Stimulated activated naive CD8-positive, alpha-beta T cell treated with anti-CD3 and anti-CD28 coated beads, Interleukin-15, Interleukin-2, amounts not matched to agents 100 ng/mL and 50 ng/mL, for 24 hours (primary cell): ENCODE measurements around the gene USP47.
A peak's percentile ranks its signal among the peaks of the same experiment; 100 is the strongest.

ENCODE experiments used
- H3K27ac Mint-ChIP-seq: one replicate; pipeline ENCODE4 v1.8.0; 2021; ENCODE audit warnings: mild to moderate bottlenecking, mixed read lengths
- H3K27me3 Mint-ChIP-seq: one replicate; pipeline ENCODE4 v1.8.0; 2021; ENCODE audit warnings: mixed read lengths
- H3K36me3 Mint-ChIP-seq: one replicate; pipeline ENCODE4 v1.8.0; 2021; ENCODE audit warnings: low read depth, mixed read lengths
- H3K4me1 Mint-ChIP-seq: one replicate; pipeline ENCODE4 v1.8.0; 2021; ENCODE audit warnings: low read depth, mixed read lengths
- H3K4me3 Mint-ChIP-seq: one replicate; pipeline ENCODE4 v1.8.0; 2021; ENCODE audit warnings: mild to moderate bottlenecking, mixed read lengths
- H3K9me3 Mint-ChIP-seq: one replicate; pipeline ENCODE4 v1.8.0; 2021; ENCODE audit warnings: mixed read lengths

Gene USP47

GRCh38 chr11:11952036-11952435, 110.3 kb downstream of the USP47 start:
- Mint-ChIP-seq H3K4me3 (no peak overlapping the region), H3K27ac (peak overlapping the region; percentile 15), H3K27me3 (no peaks in the 10 kb centered on the region), H3K9me3 (no peaks in the 10 kb centered on the region), H3K36me3 (peaks cover 79% of the 10 kb centered on the region), H3K4me1 (no peaks in the 10 kb centered on the region)

- Mint-ChIP-seq H3K27ac (no peak overlapping the region), H3K27me3 (no peaks in the 10 kb centered on the region), H3K36me3 (peaks cover 58% of the 10 kb centered on the region), H3K9me3 (no peaks in the 10 kb centered on the region), H3K4me1 (peaks cover 22% of the 10 kb centered on the region), H3K4me3 (no peak overlapping the region)
These were observed 114.2 kb downstream of the USP47 start for GRCh38 chr11:11956006-11956405.

- H3K36me3 Mint-ChIP-seq: peaks cover 32% of the 10 kb centered on the region
- H3K9me3 Mint-ChIP-seq: no peaks in the 10 kb centered on the region
- no peak overlapping the region for H3K4me3 Mint-ChIP-seq
- H3K27me3 Mint-ChIP-seq: no peaks in the 10 kb centered on the region
- no peak overlapping the region for H3K27ac Mint-ChIP-seq
- peaks cover 25% of the 10 kb centered on the region for H3K4me1 Mint-ChIP-seq
These were observed 116.8 kb downstream of the USP47 start for GRCh38 chr11:11958403-11959231.

DNA sequence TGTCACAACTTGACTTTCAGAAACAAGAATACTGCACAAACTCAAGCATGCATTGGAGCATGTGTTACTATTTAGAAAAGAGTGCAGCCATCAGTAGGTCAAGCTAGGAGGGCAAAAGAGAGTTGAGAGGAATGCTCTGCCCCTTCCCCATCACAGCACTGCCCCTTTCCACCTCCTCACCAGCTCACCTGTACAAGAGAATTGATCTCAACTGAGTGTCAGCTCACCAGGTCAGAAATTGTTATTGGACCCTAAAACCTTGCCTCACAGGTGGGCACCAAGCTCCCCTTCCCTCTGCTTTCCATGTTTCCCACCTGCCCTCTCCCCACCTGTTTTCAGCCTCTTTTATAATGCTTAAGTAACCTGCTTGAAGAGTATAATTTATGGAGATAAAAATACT, 117.8 kb downstream of the USP47 start:
- peaks cover 26% of the 10 kb centered on the region for H3K36me3 Mint-ChIP-seq
- no peaks in the 10 kb centered on the region for H3K9me3 Mint-ChIP-seq
- H3K4me3 Mint-ChIP-seq: no peak overlapping the region
- H3K27ac Mint-ChIP-seq: no peak overlapping the region
- H3K4me1 Mint-ChIP-seq: peaks cover 25% of the 10 kb centered on the region
- no peaks in the 10 kb centered on the region for H3K27me3 Mint-ChIP-seq

GRCh38 chr11:11960687-11961086, 118.9 kb downstream of the USP47 start:
- Mint-ChIP-seq H3K4me1 (peaks cover 25% of the 10 kb centered on the region), H3K36me3 (peaks cover 20% of the 10 kb centered on the region), H3K9me3 (no peaks in the 10 kb centered on the region), H3K27ac (no peak overlapping the region), H3K4me3 (no peak overlapping the region), H3K27me3 (no peaks in the 10 kb centered on the region)

GRCh38 chr11:11961399-11962028, 119.7 kb downstream of the USP47 start:
- H3K27ac Mint-ChIP-seq: no peak overlapping the region
- no peaks in the 10 kb centered on the region for H3K9me3 Mint-ChIP-seq
- H3K4me3 Mint-ChIP-seq: no peak overlapping the region
- peaks cover 25% of the 10 kb centered on the region for H3K4me1 Mint-ChIP-seq
- peaks cover 12% of the 10 kb centered on the region for H3K36me3 Mint-ChIP-seq
- no peaks in the 10 kb centered on the region for H3K27me3 Mint-ChIP-seq

DNA sequence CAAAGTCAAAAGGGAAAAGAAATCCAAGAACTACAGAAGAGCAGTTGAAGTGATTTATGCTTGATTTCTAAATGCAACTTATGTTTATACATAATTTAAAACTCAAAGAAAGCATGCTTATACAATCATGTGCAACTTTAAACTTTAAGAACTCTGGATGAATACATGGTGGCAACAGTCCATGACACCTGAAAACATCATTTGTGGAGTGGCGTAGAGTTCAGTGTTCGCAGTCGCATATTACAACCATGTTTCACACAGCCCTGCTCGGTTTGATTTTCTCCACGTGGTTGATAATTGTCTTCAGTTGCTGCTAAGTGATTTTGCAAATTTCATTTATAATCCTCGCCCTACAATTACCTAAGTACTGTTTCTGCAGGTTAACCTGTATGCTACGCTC, 121.3 kb downstream of the USP47 start:
- Mint-ChIP-seq H3K27me3 (no peaks in the 10 kb centered on the region), H3K4me3 (no peak overlapping the region), H3K9me3 (no peaks in the 10 kb centered on the region), H3K4me1 (peaks cover 25% of the 10 kb centered on the region), H3K27ac (no peak overlapping the region), H3K36me3 (peaks cover 6% of the 10 kb centered on the region)

GRCh38 chr11:11963842-11964773, 122.3 kb downstream of the USP47 start:
- Mint-ChIP-seq H3K4me3 (no peak overlapping the region), H3K27me3 (no peaks in the 10 kb centered on the region), H3K36me3 (no peaks in the 10 kb centered on the region), H3K27ac (no peak overlapping the region), H3K4me1 (peaks cover 21% of the 10 kb centered on the region), H3K9me3 (no peaks in the 10 kb centered on the region)

DNA sequence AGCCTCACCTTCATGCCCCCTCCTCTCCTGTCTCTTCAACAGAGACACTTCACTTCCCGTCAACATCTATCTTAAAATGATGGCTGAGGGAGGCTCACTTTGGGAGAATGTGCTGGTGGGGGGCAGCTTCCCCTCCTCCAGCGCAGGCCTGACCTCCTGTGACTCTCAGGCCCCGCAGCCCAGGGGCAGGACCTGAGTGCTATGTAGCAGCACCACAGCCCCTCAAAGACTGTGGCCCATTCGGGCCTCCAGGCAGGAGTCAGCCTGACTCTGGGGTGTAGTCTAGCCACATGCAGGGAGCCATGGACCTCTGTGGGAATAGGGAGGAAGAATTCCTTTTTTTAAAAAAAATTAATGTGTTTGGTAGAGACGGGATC, 123.0 kb downstream of the USP47 start:
- no peak overlapping the region for H3K27ac Mint-ChIP-seq
- H3K4me1 Mint-ChIP-seq: peaks cover 15% of the 10 kb centered on the region
- no peak overlapping the region for H3K4me3 Mint-ChIP-seq
- H3K36me3 Mint-ChIP-seq: no peaks in the 10 kb centered on the region
- no peaks in the 10 kb centered on the region for H3K27me3 Mint-ChIP-seq
- no peaks in the 10 kb centered on the region for H3K9me3 Mint-ChIP-seq

DNA sequence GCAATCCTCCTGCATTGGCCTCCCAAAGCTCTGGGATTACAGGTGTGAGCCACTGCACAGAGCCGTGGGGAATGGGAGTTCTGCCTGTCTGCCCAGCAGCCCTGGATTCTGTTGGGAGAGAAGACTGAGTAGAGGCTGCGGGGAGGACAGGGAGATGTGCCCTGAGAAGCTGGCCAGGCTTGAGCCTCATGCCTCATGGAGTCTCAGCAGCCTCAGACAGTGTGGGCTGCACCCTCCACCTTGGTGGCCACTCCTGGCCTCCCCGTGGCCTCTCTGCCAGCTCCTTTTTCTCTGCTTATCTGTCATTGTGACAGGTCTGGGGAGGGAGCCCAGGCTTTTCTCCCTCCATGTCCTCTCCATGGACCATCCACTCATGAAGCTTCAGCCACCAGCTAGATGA, 123.4 kb downstream of the USP47 start:
- H3K4me1 Mint-ChIP-seq: peaks cover 11% of the 10 kb centered on the region
- no peak overlapping the region for H3K4me3 Mint-ChIP-seq
- H3K27me3 Mint-ChIP-seq: no peaks in the 10 kb centered on the region
- no peaks in the 10 kb centered on the region for H3K36me3 Mint-ChIP-seq
- no peaks in the 10 kb centered on the region for H3K9me3 Mint-ChIP-seq
- no peak overlapping the region for H3K27ac Mint-ChIP-seq

DNA sequence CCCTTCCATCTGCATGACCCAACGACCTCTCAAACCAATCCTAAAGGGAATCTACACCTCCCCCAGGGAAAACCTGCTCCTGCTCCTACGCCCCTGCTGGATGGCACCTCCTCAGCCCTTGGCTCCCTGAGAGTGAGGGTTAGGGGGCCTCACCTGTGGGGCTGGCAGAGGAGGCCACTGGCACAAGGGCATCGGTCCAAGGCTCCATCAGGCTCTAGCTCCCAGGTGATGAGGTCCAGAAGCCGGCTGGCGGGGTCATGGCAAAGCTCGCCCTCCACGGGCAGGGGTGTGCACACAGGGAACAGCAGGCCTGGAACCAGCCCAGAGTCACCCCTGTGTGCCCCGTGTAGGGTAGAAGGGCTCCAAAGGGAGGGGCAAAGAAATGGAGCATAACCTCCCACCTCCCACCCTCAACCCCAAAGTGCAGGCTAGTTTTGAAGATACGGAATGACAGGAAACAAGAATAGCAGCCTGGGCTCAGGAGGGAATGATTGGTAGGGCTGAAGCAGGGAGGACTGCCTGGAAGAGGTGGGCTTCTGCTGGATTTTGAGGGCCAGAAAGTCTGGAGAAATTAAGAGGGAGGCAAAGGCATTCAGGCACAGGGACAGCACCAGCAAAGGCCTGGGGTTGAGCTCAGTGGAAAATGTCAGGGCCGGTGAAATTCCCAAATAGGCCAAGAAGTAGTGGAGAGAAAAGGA, 124.0 kb downstream of the USP47 start:
- Mint-ChIP-seq H3K4me3 (no peak overlapping the region), H3K9me3 (no peaks in the 10 kb centered on the region), H3K4me1 (peaks cover 5% of the 10 kb centered on the region), H3K36me3 (no peaks in the 10 kb centered on the region), H3K27ac (no peak overlapping the region), H3K27me3 (no peaks in the 10 kb centered on the region)

- no peak overlapping the region for H3K4me3 Mint-ChIP-seq
- H3K27ac Mint-ChIP-seq: no peak overlapping the region
- no peaks in the 10 kb centered on the region for H3K9me3 Mint-ChIP-seq
These were observed 124.6 kb downstream of the USP47 start for GRCh38 chr11:11966354-11966741.

GRCh38 chr11:11966826-11967668, 125.3 kb downstream of the USP47 start:
- H3K9me3 Mint-ChIP-seq: no peaks in the 10 kb centered on the region
- H3K36me3 Mint-ChIP-seq: no peaks in the 10 kb centered on the region
- no peaks in the 10 kb centered on the region for H3K4me1 Mint-ChIP-seq
- H3K4me3 Mint-ChIP-seq: no peak overlapping the region
- H3K27me3 Mint-ChIP-seq: no peaks in the 10 kb centered on the region
- no peak overlapping the region for H3K27ac Mint-ChIP-seq

More at GRCh38 chr11:11966354-11966741, 124.6 kb downstream of the USP47 start:
- H3K36me3 Mint-ChIP-seq: no peaks in the 10 kb centered on the region
- H3K27me3 Mint-ChIP-seq: no peaks in the 10 kb centered on the region
- no peaks in the 10 kb centered on the region for H3K4me1 Mint-ChIP-seq
